H1 (cell line): ENCODE data around the gene UBE2A. TPM values are rescaled to one million over a fixed set of nuclear protein-coding genes. Genes with fewer than 3 reads are reported as not detected.

Experiments
- ASH2L ChIP-seq: fragments of 200-600, 300-600 bp; sonication (generic); IDR thresholded peaks from one replicate; pipeline ENCODE4 v1.7.1; 2017; ENCODE audit warnings: low read length
- BACH1 ChIP-seq: IDR thresholded peaks from 2 replicates; pipeline ENCODE4 v1.6.1; 2012; ENCODE audit warnings: low read length, improper control_type of control experiment
- BCL11A ChIP-seq, 2 experiments: IDR thresholded peaks; one replicate each; pipeline ENCODE4 v1.6.1; 2011; ENCODE audit warnings: low read depth in 2 of 2, low read length in 2 of 2, mild to moderate bottlenecking in 2 of 2
- CHD1 ChIP-seq: IDR thresholded peaks from 2 replicates; pipeline ENCODE4 v1.6.1; 2012; ENCODE audit warnings: low read depth, low read length, improper control_type of control experiment
- EGR1 ChIP-seq: IDR thresholded peaks from 2 replicates; pipeline ENCODE4 v1.6.1; 2011; ENCODE audit warnings: low read depth, low read length, borderline replicate concordance
- EP300 ChIP-seq, 2 experiments: IDR thresholded peaks; 1 replicate in 1 of 2; 2 replicates in 1 of 2; pipeline ENCODE4 v1.6.1; 2011 to 2012; ENCODE audit warnings: low read depth in 2 of 2, low read length in 2 of 2, mild to moderate bottlenecking in 2 of 2, borderline replicate concordance in 1 of 2, inconsistent platforms in 1 of 2, moderate library complexity in 1 of 2
- FOSL1 ChIP-seq: IDR thresholded peaks from 2 replicates; pipeline ENCODE4 v1.6.1; 2011; ENCODE audit warnings: mild to moderate bottlenecking, low read depth, low read length, moderate library complexity; ENCODE audit not compliant: insufficient read depth
- GABPA ChIP-seq: IDR thresholded peaks from 2 replicates; pipeline ENCODE4 v1.6.1; 2011; ENCODE audit warnings: mild to moderate bottlenecking, low read length, moderate library complexity, borderline replicate concordance; ENCODE audit not compliant: insufficient read depth
- GTF2F1 ChIP-seq: IDR thresholded peaks from 2 replicates; pipeline ENCODE4 v1.6.1; 2012; ENCODE audit warnings: low read depth, low read length, improper control_type of control experiment, borderline replicate concordance
- HDAC2 ChIP-seq, 2 experiments: fragments of 300-600 bp in 1 of 2; sonication (generic) in 1 of 2; IDR thresholded peaks; 2 replicates each; pipeline ENCODE4 v1.6.1; 2011 to 2012; ENCODE audit warnings: low read depth in 2 of 2, low read length in 2 of 2, mild to moderate bottlenecking in 2 of 2, moderate library complexity in 2 of 2, borderline replicate concordance in 1 of 2, inconsistent platforms in 1 of 2
- HDAC6 ChIP-seq: IDR thresholded peaks from one replicate; pipeline ENCODE4 v1.7.1; 2012; ENCODE audit warnings: low read depth, mild to moderate bottlenecking, inconsistent platforms, low read length, moderate library complexity
- KDM1A ChIP-seq: fragments of 200-600, 300-600 bp; sonication (generic); IDR thresholded peaks from 2 replicates; pipeline ENCODE4 v1.7.1; 2016; ENCODE audit warnings: mild to moderate bottlenecking, low read length, borderline replicate concordance
- KDM5A ChIP-seq: fragments of 200-600 bp; IDR thresholded peaks from 2 replicates; pipeline ENCODE4 v1.7.1; 2012; ENCODE audit warnings: mild to moderate bottlenecking, low read length, inconsistent platforms, mixed read lengths
- MAFK ChIP-seq: IDR thresholded peaks from 2 replicates; pipeline ENCODE4 v1.6.1; 2012; ENCODE audit warnings: low read depth, mild to moderate bottlenecking, improper control_type of control experiment, low read length
- NRF1 ChIP-seq: IDR thresholded peaks from 2 replicates; pipeline ENCODE4 v1.6.1; 2011; ENCODE audit warnings: mild to moderate bottlenecking, low read depth, low read length, improper control_type of control experiment
- PHF8 ChIP-seq: fragments of 200-600 bp; sonication (generic); conservative IDR thresholded peaks from 2 replicates; pipeline ENCODE4 v1.7.1; 2012; ENCODE audit warnings: low read depth, mild to moderate bottlenecking, inconsistent platforms, low read length, moderate library complexity
- POLR2A ChIP-seq, 2 experiments: IDR thresholded peaks; 1 replicate in 1 of 2; 2 replicates in 1 of 2; pipeline ENCODE4 v1.6.1; 2011; ENCODE audit warnings: low read depth in 2 of 2, low read length in 2 of 2, mild to moderate bottlenecking in 2 of 2; ENCODE audit errors: control extremely low read depth in 1 of 2
- SIN3A ChIP-seq, 2 experiments: IDR thresholded peaks in 1 of 2; conservative IDR thresholded peaks in 1 of 2; 2 replicates each; pipeline ENCODE4 v1.6.1; 2011 to 2012; ENCODE audit warnings: low read length in 2 of 2, improper control_type of control experiment in 1 of 2, low read depth in 1 of 2, mild to moderate bottlenecking in 1 of 2
- SIRT6 ChIP-seq: IDR thresholded peaks from one replicate; pipeline ENCODE4 v1.7.1; 2012; ENCODE audit warnings: low read length, inconsistent platforms
- TAF7 ChIP-seq: optimal IDR thresholded peaks from 2 replicates; pipeline ENCODE3; 2011; ENCODE audit warnings: low read depth, mild to moderate bottlenecking, inconsistent platforms, low read length, moderate library complexity, borderline replicate concordance
- TBP ChIP-seq: IDR thresholded peaks from 2 replicates; pipeline ENCODE4 v1.6.1; 2011; ENCODE audit warnings: low read depth, low read length, improper control_type of control experiment
- YY1 ChIP-seq: IDR thresholded peaks from 2 replicates; pipeline ENCODE4 v1.6.1; 2011; ENCODE audit warnings: low read depth, mild to moderate bottlenecking, low read length
- ZNF274 ChIP-seq: IDR thresholded peaks from 2 replicates; pipeline ENCODE4 v1.7.0; 2012; ENCODE audit warnings: low read length, borderline replicate concordance; ENCODE audit errors: extremely low read depth
- polyA plus RNA-seq, 7 experiments: library from polyadenylated mRNA; depleted of rRNA in 3 of 7; stranded (reverse) in 5 of 7; unstranded in 2 of 7; fragments of >200 nt in 5 of 7; fragments of 200-250 nt in 2 of 7; gene quantifications; 1 replicate in 5 of 7; 2 replicates in 1 of 7; 4 replicates in 1 of 7; pipeline versions ENCODE4 v1.2.1 to v1.2.3, GENCODE V29; 2011 to 2013; ENCODE audit warnings: missing spikeins in 2 of 7, mixed read lengths in 2 of 7
- total RNA-seq: library from RNA; stranded (reverse); fragmentation: NEBNext Ultra II Directional; extraction: Animal tissue kit (Norgen Biotek cat#: 25700); gene quantifications from 2 replicates; pipeline ENCODE4 v1.2.1, GENCODE V29; 2021
- TF ChIP-seq, protein P1 (sequence below): IDR thresholded peaks from 2 replicates; pipeline ENCODE4 v1.6.1; 2011; ENCODE audit warnings: low read length, improper control_type of control experiment

The UBE2A gene
- total and polyA plus RNA-seq, 2 of the 8 experiments (the other 6 are each of a cell fraction or from before 2014, with no cell fraction given) = 24.8 to 43.9 TPM

DNA sequence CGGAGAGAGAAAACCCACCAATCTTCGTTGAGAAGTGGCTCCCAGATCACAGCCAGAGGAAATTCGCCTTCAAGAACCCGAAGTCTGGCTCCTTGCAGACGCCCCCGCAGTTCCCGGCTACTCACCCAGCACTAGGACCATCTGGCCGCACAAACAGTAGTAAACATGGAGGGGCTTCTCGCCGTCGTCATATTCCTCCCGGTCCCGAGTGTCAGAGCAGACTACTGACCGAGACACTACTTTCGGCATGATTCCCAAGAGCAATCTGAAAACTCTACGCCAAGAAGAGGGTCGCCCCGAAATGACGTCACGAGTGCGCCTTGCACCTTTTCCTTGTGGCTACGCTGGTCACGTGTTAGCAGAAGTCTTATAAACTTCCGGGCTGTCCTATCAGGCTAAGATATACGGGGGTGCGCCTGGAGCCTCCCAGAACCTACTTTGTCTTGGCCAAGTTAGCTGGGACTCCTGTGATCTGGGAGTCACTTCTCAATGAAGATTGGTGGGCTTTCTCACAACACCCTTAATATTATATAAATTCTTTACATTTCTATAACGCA, 9.2 kb upstream of the UBE2A start, which contains the start of gene STEEP1 (continued):
- no peak for TF ChIP-seq EGR1
- no peak for TF ChIP-seq BACH1
- TF ChIP-seq BCL11A (IDR thresholded peaks at IDR 0.05; ENCODE audit: low read depth in 2 of 2, low read length in 2 of 2) = no peak
- TF ChIP-seq SIN3A (conservative IDR thresholded peaks at IDR 0.05 in 1 of 2, IDR thresholded peaks at IDR 0.05 in 1 of 2; ENCODE audit: low read depth in 1 of 2, low read length in 2 of 2) = peak in 1 of 2 experiments; percentile 64; a peak in 1 of 4 replicates
- no peak for TF ChIP-seq YY1
- no peak for TF ChIP-seq GTF2F1
- TF ChIP-seq TBP = peak; percentile 80
- no peak for TF ChIP-seq MAFK
- peak in 1 of 2 experiments; percentile 95; a peak in 2 of 3 replicates for TF ChIP-seq EP300 (IDR thresholded peaks at IDR 0.05; ENCODE audit: borderline replicate concordance in 1 of 2, low read depth in 2 of 2, low read length in 2 of 2)
- TF ChIP-seq PHF8 = peak; percentile 48; the same call in 1 of the 2 replicates
- no peak for TF ChIP-seq SIRT6
- TF ChIP-seq CHD1 = peak; percentile 70
- TF ChIP-seq FOSL1 = no peak
- no peak for TF ChIP-seq HDAC2 (IDR thresholded peaks at IDR 0.05; ENCODE audit: borderline replicate concordance in 1 of 2, low read depth in 2 of 2, low read length in 2 of 2)
- no peak for TF ChIP-seq HDAC6
- no peak for TF ChIP-seq GABPA
- TF ChIP-seq KDM5A = peak; percentile 87
- TF ChIP-seq ASH2L = peak; percentile 45
- TF ChIP-seq POLR2A (IDR thresholded peaks at IDR 0.05; ENCODE audit: control extremely low read depth in 1 of 2, low read depth in 2 of 2, low read length in 2 of 2) = peak; percentile 66 to 78
- no peak for TF ChIP-seq KDM1A
- no peak for TF ChIP-seq NRF1
- TF ChIP-seq, protein P1, sequence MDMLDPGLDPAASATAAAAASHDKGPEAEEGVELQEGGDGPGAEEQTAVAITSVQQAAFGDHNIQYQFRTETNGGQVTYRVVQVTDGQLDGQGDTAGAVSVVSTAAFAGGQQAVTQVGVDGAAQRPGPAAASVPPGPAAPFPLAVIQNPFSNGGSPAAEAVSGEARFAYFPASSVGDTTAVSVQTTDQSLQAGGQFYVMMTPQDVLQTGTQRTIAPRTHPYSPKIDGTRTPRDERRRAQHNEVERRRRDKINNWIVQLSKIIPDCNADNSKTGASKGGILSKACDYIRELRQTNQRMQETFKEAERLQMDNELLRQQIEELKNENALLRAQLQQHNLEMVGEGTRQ = peak; percentile 86
- TF ChIP-seq TAF7 = no peak
- no peak for TF ChIP-seq ZNF274
